ENCODE results near the gene BCKDHB.

Gene BCKDHB

DNA sequence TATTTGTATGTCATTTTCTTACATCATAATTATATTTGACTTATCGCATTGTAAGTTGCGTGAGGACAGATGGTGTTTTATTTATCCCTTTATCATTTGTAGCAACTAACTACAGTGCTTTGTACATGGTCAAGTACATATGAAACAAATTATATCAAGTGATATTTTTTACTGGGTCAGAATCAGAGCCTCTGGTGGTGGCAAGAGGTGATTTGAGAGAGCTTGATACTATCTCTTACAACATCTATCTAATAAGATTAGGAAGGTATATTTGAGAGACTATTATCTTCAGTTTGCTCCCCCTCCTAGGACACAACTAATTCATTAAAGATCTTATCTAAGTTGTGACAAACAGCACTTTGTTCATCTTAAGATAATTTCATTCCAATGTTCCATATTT, 47.7 kb downstream of the BCKDHB start:
- no peak for DNase-seq

DNA sequence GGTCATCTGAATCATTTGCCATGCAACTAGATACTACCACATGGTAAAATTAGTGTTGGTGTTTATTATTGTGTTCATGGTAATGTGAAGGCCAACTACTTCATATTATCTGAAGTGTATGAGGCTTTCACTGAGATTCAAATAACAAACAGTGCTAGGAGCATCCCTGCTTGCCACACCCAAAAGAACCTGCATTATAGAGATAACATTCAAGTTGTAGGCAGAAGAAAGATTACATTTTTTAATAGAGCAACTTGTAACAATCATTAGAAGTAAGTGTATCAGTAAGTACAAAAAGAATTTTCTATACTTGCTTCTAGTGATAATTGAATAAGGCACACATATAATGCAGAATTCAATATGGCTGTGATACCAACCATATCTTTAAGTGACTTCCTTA, 49.8 kb downstream of the BCKDHB start:
- DNase-seq: no peak

DNA sequence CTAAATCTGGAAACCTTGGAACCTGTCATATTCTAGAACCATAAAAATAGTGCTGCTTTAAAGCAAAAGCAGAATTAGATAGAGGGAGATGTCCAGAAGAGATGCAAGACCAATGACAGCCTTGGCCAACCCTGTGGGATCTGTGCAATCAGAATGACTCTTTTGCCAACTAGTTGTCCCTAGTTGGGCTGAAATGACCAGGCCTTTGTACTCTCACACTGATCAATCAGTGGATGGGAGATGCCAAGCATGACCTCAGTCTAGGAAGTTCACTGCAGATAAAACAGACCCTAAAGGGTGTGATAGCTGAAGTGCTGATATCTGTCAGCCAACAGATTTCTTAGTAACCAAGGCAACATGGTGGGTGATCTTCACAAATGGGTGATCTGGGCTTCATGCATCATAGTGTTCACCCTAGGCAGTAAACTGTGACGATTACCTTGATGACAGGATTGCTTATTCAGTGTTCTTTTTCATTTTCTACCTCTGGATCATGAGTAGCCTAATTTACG, 52.1 kb downstream of the BCKDHB start:
- DNase-seq: no peak

DNA sequence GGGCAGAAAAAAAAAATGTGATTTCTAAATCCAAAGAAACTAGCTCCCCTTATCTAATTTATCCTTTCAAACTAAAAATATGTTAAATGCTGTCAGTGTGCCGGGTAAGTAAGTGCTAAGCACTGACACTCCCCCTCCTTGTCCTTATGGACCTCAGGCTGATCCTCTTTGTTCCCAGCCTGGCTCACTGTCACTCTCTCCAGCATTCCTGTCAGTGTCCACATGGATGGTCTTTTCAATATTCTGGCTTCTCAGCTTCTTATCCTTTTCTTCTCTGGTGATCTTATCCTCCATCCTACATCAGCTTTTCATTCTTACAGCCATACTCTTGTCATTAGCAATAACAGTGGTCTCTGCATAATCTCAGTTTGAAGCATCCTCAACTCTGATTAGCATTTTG, 55.0 kb downstream of the BCKDHB start:
- DNase-seq: no peak

DNA sequence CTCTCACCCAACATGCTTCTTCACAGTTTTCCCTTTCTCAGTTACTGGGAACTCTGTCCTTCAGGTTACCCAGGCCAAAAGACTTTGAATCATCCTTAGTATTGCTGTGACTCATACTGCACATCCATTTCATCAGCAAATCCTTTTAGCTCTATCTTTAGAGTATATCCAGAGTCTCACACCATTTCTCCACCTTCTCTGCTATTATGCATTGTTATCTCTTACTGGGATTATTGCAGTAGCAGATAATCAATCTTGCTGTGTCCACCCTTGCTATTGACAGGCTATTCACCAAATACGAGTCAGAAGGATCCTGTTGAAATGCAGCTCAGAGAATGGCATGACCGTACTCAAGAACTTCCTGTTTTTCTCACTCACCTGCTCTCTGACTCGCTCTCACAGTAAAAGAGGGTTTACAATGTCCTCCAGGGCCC, 57.3 kb downstream of the BCKDHB start:
- DNase-seq: no peak

DNA sequence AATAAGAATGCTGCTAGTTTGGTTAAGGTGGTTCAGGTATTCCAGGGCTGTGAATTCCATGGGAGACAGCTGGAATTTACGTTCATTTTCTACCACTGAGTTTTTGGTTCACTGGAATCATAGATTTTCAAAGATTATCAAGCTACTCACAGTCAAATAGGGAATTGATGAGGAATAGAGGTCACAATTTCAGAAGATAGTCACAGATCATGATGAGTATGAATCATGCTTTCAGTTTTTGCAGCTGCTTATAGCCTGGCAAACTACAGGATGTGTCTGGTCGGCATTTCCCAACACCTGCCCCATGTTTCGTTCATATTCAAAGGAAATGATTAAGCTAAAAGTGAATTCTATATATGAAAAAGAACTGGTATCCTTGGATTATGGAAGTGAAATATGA, 58.7 kb downstream of the BCKDHB start:
- DNase-seq: no peak

DNA sequence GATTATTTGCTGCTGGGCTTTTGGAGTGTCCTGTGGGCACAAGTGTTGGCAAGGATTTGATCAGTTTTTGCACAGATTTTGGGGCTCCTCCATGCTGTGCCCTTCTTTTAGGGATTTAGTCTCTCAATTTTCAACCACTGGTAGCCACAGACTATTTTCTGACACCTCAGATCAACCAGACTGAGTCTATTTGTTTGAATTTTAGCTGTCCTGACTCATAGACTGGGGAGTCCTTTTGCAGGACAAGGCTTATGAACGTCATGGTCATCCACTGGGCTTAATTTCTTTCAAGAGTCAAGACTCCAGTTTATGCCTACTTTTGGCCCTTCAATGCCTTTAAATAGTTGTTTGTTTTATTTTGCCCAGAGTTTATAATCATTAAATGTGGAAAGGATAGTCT, 59.3 kb downstream of the BCKDHB start:
- DNase-seq: no peak

DNA sequence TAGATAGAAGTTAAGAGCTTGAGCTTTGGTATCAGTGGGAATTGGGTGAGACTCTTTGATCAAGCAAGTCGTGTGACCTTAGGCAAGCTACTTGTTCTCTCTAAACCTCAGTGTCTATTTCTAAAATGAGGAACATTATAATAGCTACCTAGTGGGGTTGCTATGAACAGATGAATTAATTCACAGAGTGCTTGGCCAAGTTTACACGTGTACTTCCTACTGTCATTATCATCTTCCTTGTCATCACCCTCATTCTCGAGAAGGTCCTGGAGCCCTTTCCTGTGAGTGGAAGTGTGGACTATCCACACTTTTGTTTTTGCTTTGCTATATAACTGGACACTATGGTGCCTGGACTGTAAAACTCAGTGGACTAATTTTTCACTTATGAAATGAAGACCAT, 64.0 kb downstream of the BCKDHB start:
- no peak for DNase-seq

DNA sequence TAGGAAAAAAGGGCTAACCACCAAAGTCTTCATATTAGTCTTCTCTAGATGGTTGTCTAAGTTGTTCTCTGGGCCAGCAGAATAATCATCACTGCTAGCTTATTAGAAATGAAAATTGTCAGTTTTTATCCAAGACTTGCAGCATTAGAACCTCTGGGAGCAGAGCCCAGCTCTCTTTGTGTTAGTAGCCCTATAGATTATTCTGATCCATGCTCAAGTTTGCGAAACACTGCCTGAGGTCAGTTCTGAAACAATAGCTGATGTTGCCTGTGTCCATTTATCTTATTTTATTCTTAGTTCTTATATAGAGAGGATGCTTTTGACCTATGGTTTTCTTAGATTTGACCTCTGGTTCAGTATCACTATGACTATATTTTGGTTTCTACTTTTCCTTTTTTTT, 66.9 kb downstream of the BCKDHB start:
- no peak for DNase-seq

DNA sequence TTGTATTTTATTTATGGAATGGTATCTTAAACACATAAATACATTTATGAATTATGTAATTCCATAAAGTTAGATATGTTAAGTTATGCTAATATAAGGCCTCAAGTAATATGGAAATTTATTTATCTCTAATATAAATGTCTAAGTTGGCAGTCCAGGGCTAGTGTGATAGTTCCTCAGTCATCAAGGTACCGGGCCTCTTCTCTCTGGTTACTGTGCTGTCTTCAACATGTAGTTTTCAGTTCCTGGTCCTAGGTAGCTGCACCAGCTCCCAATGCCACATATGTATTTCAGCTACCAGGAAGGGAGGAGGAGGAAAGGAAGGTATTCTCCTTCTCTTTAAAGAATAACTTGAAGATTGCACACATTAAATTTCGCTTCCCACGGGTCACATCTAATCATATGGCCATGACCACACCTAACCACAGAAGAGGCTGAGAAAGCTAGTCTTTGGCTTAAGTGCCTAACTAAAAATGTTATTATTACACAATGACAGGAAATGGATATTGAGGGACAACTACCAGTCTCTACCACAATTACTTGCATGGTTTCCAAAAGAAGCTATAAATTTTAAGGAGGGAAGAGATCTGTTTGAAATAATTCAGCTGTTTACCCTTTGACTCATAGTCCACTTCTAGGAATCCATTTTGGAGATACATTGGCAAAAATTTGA, 68.6 kb downstream of the BCKDHB start:
- no peak for DNase-seq

DNA sequence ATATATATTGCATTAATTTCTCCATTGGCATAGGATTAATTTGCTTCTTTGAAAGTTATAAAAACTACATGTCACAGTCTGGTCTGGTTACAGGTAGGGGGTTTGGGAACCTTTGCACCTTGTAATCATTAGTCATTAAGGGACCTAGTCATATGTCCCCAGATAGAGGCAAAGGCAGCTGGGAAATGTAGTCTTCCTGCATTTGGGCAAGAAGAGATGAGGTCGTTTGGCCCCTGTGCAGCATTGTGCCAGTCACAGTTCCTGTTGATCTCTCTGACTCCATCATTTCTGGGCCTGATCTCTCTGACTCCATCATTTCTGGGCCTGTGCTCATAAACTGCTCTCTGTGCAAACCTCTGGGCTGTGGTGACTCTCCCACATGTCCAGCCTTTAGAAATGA, 73.2 kb downstream of the BCKDHB start:
- DNase-seq: no peak

DNA sequence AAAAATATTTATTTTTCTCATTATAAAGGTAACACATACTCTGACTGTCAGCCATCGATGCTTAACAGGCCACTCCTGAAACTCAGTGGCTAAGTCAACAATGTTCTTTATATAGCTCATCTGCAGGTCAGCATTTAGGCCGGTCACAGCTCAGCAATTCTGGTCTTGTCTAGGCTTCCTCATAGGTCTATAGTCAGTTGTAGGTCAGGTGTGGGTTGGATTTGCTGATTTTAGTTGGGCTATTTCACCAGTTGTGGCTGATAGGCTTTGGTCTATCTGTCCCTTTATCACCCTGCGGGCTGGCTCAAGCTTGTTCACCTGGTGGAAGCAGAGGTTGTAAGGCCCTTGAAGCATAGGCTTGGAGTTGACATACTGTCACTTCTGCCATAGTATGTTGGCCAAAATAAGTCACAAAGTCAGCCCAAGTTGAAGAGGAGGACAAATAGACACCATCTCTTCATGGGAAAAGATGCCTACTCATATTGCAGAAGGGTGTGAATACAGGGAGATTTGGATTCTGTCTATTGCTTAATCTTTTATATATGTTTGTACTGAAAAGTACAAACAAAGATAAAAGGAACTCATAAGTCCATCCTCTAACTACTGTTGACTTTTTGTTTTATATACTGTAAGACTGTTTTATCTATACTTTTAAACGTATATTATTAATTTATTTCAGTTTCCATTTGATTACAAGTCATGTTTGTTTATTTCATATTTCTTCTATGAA, 75.0 kb downstream of the BCKDHB start:
- DNase-seq: no peak

DNA sequence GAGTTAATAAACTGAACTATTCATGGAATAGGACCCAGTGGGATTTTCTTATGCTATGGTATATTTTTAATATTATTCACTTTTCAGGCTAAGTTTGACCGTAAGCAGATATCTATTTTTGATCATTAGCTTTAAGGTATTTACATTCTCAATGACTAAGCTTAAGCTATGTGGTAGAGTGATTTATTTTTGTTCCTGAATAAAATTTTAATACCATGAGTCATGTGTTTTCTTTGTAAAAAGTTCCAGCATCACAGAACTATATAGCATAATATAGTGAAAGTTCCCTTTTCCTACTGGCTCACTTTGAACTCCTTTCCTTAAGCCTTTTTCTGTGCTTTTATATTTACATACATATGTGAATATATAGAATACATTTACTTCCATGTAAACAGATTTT, 75.8 kb downstream of the BCKDHB start:
- no peak for DNase-seq

DNA sequence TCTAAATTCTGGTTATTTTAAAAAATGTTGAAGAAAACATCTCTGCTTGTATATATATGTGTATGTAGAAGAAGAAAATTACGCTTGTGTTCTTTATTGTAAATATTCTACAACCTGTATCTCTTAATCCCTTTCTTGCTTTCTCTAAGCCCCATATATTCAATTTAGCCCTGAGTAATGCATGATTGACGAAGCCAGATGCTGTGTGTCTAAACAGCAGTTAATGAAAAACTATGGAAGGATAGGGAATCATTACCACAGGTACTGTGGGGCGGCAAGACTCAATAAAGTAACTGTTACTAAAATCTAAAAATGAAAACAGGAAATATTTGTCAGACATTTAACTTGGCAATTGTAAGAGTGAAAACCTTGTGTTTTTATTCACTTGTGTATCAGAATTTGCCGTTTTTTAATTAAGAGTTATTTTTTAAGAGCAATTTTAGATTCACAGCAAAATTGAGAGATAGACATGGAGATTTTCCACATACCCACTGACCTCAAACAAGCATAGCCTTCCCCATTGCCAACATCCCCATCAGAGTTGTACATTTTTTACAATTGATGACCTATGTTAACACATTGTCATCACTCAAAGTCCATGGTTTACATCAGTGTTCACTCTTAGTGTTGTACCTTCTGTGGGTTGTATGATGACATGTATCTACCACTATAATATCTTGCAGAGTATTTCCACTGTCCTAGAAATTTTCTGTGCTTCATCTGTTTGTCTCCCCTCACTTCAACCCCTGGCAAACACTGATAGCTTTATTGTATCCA, 76.7 kb downstream of the BCKDHB start:
- DNase-seq: no peak

DNA sequence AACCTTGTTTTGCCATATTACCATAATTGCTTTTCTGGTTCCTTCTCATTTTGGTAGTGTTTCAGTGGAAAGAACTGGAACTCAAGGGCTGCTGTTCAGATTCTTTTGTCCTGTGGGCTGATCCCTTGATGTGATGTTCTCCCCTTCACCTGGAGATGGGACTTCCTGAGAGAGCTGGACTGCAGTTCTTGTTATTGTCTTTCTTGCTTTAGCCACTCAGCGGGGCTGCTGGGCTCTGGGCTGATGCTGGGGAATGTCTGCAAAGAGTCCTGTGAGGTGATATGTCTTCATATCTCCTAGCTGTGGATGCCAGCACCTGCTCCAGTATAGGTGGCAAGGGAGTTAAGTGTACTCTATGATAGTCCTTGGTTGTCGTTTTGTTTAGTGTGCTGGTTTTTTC, 79.0 kb downstream of the BCKDHB start:
- DNase-seq: no peak

DNA sequence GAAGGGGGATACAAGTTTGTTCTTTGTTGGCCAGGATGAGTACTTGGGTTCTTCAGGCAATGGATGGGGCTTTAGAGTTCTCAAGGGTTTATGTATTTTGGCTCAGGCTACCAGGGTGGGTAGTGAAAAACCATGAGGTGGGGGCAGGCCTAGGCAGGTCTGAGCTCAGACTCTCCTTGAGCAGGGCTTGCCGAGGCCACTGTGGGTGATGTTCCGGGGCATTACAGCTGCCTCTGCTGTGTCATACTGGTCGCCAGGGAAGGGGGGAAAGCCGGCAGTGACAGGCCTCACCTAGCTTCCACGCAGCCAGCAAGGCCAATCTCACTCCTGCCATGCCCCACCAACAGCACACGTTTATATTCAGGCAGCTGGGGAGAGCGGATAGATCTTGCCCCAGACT, 79.6 kb downstream of the BCKDHB start:
- no peak for DNase-seq

DNA sequence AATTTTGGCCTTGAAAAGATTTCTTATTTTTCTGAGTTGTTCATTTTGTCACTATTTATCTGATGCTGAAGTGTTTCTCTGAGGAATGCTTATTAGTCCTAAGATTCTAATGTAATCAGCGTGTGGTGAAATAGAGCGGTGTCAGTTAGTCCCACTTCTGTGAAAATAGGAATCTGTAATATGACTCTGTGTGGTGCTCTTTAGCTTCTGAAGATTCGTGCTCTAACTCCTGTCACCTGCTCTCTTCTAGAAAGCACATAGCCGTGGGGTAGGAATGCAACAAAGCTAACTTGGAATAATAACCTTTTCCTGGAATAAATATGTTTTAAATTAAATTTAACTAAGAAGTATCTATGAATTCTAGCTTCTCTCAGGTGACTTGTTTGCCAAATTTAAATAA, 90.4 kb downstream of the BCKDHB start:
- DNase-seq: no peak

DNA sequence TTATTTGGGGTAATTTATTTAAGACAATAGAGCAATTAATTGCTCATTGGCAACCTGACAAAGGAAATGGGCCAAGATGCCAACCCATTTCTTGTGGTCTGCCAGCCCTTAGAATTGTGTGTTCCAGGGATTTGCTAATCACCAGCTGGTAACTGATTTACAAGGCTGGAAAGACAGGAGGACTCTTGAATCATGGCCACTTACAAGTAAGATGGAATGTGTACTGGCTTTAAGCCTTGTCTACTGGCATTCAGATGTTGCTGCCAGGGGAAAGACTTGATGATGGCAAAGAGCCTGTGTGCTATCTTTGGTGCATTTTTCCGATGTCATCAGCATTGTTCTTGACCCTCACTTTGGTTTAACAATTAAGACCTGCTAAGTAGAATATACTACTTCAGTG, 91.0 kb downstream of the BCKDHB start:
- no peak for DNase-seq

DNA sequence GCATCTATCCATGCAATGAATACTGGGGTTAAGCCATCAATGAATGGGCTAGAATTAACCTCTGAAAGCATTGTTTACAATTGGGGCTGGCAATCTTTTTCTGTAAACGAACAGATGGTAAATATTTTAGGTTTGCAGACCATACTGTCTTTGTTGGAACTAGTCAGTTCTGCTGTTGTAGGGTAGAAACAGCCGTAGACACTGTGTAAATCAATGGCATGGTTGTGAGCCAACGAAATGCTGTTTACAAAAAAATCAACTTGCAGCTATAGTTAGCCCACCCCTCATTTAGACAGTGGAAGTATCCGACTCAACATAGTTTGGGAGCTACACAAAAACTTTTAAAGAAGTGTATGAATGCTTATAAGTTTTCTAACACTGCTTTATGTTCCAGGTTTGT, 91.5 kb downstream of the BCKDHB start:
- DNase-seq: no peak

DNA sequence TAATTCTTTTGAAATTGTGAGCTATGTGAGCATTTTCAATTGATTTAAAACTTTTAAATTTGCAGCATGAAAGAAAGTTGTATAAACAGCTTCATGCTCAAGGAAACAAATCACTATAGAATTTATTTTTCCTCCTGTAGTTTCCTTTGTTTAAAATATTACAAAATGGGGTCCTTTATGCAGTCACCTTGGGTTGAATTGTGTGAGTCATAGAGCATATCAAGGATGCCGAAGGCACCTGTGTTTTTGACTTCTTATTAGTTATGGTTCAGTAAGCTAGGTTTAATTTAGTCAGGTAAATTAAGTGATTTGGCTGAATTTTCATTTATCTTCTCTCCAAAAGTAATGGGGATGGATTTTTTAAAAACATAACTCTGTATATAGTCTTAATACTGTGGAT, 96.8 kb downstream of the BCKDHB start:
- DNase-seq: no peak

DNA sequence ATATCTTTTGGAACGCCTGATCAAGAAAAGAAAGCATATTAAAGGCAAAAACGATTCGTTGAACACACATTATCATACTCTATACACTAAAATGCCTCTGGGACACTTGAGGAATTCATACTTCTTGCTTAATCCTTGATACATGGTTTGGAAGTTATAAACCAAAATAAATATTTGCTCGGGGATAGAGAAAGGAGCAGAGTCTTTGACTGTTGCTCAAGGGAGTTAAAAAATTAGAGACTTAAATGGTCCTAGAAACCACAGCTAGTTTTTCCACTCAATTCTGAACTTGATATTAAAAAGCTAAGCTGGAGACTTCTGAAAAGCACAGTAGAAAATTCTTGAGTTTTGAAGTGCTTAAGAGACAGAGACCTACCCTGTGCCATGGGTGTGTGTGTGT, 98.9 kb downstream of the BCKDHB start:
- DNase-seq: no peak

DNA sequence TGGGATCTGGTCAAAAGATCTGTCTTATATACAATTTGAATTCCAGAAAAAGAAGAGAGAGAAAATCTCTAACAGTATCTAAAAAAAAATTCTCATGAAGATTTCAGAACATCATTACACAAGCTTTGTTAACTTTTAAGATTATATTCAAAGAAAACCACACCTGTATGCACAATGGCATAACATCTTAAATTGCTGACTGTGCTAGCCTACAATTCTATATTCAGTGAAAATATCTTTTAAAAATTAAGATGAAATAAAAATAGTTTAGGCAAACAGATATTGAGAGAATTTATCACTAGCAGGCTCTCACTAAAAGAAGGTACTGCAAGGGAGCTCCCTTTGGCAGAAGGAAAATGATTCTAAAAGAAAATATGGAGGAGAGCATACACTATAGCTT, 100.3 kb downstream of the BCKDHB start:
- DNase-seq: no peak

DNA sequence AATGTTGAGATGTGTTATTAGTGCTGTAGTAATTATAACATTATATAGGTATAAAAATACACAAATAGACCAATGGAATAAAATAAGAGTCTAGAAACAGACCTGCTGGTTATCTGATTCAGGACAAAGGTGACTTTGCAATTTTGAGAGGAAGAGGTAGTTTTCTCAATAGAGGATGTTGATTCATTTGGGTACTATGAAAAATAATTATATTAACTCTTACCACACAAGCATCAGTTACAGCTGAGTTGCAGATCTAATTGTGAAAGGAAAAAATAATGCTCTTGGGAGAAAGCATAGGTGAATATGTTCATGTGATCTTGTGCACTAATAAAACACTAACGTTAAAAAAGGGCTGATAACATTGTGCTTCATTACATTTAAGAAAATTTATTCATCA, 103.0 kb downstream of the BCKDHB start:
- DNase-seq: no peak

DNA sequence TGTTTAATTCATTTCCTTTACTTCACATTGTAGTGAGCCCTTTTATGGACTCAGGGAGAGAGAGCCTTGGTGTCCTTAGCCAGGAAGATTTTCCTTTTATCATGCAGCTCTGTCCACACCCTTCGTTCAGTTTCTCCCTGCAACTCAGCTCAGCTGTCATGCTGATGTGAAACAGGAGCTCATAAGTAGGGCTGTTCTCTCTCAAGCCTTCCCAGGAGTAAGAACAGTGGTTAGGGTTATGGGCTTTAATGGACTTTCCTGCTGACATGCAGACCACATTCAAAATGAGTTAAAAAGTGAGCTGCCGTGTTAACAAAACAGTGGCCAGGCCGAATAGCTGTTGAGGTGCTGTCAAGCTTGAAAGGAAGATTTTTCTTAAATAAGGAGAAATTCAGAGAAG, 104.1 kb downstream of the BCKDHB start:
- DNase-seq: no peak

Measured in NCI-H2107 (cell line).